Measurements from ENCODE around the gene MROH8.

GRCh38 chr20:37081717-37082289 is 97.5 kb downstream of the MROH8 start:
- no peak; the same call in 1 of the 2 replicates for TF ChIP-seq CTCF (IDR thresholded peaks at IDR 0.05)
- no peak for TF ChIP-seq POLR2AphosphoS5 (IDR thresholded peaks at IDR 0.05; ENCODE audit: low read depth, low read length)
- TF ChIP-seq REST (IDR thresholded peaks at IDR 0.05; ENCODE audit: insufficient read depth in 1 of 2, low read depth in 2 of 2, low read length in 1 of 2), result no peak
- no peak for TF ChIP-seq TCF7L2 (IDR thresholded peaks at IDR 0.05; ENCODE audit: low read depth, low read length)
- TF ChIP-seq SIN3A (IDR thresholded peaks at IDR 0.05; ENCODE audit: borderline replicate concordance, insufficient read depth, low read depth, low read length), result no peak

Data from Panc1 (cell line).